Glutamatergic neuron (in vitro differentiated cells): ENCODE measurements around the gene CNBP. TPM values are rescaled to one million over a fixed set of nuclear protein-coding genes. Genes with fewer than 3 reads are reported as not detected.

Experiments used
- DNase-seq: peaks from one replicate; pipeline ENCODE4 v3.0.0; 2022
- H3K27ac Mint-ChIP-seq: one replicate; pipeline ENCODE4 v1.8.0; 2020; ENCODE audit warnings: mild to moderate bottlenecking, mixed read lengths, inconsistent platforms; ENCODE audit not compliant: unreplicated experiment
- H3K27me3 Mint-ChIP-seq: one replicate; pipeline ENCODE4 v1.8.0; 2020; ENCODE audit warnings: mild to moderate bottlenecking, moderate library complexity, mixed read lengths, inconsistent platforms; ENCODE audit not compliant: unreplicated experiment
- H3K36me3 Mint-ChIP-seq: one replicate; pipeline ENCODE4 v1.8.0; 2020; ENCODE audit warnings: mild to moderate bottlenecking, mixed read lengths, inconsistent platforms; ENCODE audit not compliant: unreplicated experiment
- H3K4me1 Mint-ChIP-seq: one replicate; pipeline ENCODE4 v1.8.0; 2020; ENCODE audit warnings: mild to moderate bottlenecking, low read depth, mixed read lengths, inconsistent platforms; ENCODE audit not compliant: unreplicated experiment
- H3K4me3 Mint-ChIP-seq: one replicate; pipeline ENCODE4 v1.8.0; 2020; ENCODE audit warnings: mild to moderate bottlenecking, mixed read lengths, inconsistent platforms; ENCODE audit not compliant: unreplicated experiment
- H3K9me3 Mint-ChIP-seq: one replicate; pipeline ENCODE4 v1.8.0; 2020; ENCODE audit warnings: mild to moderate bottlenecking, moderate library complexity, mixed read lengths, inconsistent platforms; ENCODE audit not compliant: unreplicated experiment
- long read RNA-seq: library from polyadenylated mRNA; unstranded; transcript quantifications from one replicate; pipeline ENCODE4 v2.0.0, GENCODE V29; 2020; ENCODE audit not compliant: unreplicated experiment
- total RNA-seq: library from RNA; stranded (reverse); fragmentation: NEBNext Ultra II Directional; extraction: Animal tissue kit (Norgen Biotek cat#: 25700); gene quantifications from one replicate; pipeline ENCODE4 v1.2.1, GENCODE V29; 2021; ENCODE audit not compliant: unreplicated experiment
- TF ChIP-seq, protein P1 (sequence below): fragments of 200-600 bp; sonication (generic); IDR thresholded peaks from one replicate; pipeline ENCODE4 v1.5.0; 2021; ENCODE audit not compliant: partially characterized antibody, unreplicated experiment

CNBP gene
- 177 TPM for total RNA-seq
- long read RNA-seq, transcript CNBP-204 (5 exons, 1,641 nt) = minor isoform, 52 of 397 reads
- long read RNA-seq, transcript CNBP-208 (5 exons, 1,549 nt) = minor isoform, 5 of 397 reads
- long read RNA-seq, transcript CNBP-207 (5 exons, 1,626 nt) = major isoform, 136 of 397 reads
- long read RNA-seq, transcript CNBP-201 (5 exons, 1,664 nt) = minor isoform, 123 of 397 reads
- long read RNA-seq, partial matches to known transcripts = 1 of 397 reads
- long read RNA-seq, other reads (novel, unspliced or antisense) = 74 of 397 reads

DNA sequence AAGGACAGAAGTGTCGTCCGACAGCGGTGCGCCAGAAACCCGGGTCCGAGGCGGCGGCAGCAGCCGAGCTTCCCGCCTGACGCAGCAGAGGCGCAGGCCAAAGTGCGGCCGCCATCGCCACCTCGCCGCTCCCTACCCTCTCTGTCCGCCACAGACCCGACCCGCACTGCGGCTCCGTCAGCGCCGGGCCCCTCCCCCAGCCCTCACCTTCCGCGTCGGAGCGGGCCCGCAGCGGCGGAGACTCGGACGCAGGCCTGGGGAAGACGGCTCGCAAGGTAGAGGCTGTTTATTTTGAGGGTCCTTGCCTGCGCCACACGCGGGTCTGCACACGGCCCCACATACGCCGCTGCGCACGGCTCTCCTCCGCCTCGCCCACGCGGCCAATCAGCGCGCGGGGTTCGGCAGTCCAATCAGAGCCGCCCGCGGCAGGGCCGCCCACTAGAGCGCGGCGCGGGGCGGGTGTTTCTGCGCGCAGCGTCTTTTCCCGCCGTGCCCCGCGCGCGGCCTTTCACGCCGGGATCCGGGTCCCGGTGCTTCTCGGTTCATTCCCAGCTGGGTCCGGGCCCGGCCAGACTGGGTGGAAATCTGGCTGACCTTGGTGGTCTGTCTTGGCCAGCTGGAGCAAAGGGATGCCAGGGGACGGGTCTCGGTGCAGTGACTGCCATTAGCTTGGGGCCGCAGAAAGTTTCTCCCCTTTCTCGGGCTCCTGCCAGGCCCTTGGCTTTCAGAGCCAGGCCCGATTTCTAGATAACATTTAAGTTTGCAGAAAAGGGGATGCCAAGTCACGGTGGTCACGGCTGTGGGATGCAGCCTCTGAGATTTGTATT lies at the start of gene CNBP:
TSS of gene CNBP (minus strand) at position 328 of the 827 bp plus-strand sequence. CDS start 12,139 bp downstream, outside the sequence.
- no peaks in the 10 kb centered on the region for H3K36me3 Mint-ChIP-seq
- H3K27ac Mint-ChIP-seq = peak within 1 kb of the TSS; percentile 99
- peaks cover 15% of the 10 kb centered on the region for H3K27me3 Mint-ChIP-seq
- H3K9me3 Mint-ChIP-seq = peaks cover 15% of the 10 kb centered on the region
- TF ChIP-seq, protein P1, sequence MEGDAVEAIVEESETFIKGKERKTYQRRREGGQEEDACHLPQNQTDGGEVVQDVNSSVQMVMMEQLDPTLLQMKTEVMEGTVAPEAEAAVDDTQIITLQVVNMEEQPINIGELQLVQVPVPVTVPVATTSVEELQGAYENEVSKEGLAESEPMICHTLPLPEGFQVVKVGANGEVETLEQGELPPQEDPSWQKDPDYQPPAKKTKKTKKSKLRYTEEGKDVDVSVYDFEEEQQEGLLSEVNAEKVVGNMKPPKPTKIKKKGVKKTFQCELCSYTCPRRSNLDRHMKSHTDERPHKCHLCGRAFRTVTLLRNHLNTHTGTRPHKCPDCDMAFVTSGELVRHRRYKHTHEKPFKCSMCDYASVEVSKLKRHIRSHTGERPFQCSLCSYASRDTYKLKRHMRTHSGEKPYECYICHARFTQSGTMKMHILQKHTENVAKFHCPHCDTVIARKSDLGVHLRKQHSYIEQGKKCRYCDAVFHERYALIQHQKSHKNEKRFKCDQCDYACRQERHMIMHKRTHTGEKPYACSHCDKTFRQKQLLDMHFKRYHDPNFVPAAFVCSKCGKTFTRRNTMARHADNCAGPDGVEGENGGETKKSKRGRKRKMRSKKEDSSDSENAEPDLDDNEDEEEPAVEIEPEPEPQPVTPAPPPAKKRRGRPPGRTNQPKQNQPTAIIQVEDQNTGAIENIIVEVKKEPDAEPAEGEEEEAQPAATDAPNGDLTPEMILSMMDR = peak; percentile 11
- DNase-seq = peak; percentile 94
- peak within 1 kb of the TSS; percentile 98 for H3K4me3 Mint-ChIP-seq
- peaks cover 12% of the 10 kb centered on the region for H3K4me1 Mint-ChIP-seq

DNA sequence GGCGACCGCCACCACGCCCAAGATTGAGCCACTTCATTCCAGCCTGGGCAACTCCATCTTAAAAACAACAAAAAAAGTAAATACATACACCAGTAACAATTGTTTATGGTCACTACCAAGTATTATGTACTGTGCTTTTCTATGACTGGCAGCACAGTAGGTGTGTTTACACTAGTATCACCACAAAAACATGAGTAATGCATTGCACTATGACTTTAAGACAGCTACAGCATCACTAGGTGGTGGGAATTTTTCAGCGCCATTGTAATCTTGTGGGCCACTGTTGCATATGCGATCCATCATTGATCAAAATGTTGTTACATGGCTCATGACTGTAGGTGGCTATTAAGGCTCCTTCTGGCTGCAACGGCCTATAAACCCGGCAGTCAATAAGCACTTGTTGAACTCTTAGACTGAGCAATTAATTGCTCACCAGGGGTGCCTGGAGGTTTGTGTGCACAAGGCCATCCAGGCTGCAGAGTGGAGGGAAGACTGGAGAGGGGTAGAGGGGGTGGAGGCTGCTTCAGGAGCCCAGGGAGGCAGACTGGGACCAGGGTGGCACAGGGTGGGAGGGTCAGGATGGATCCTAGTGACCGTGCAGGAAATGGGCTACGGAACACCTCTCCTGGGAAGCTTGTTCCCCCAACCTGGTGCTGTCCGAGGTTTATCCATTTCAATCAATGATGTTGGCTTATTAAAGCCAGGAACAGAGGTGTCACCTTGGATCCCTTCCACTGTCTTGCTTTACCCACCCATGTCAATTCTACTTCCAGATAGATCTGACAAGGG lies 47.8 kb upstream of the CNBP start:
- H3K4me1 Mint-ChIP-seq = peaks cover 5% of the 10 kb centered on the region
- peaks cover 5% of the 10 kb centered on the region for H3K27me3 Mint-ChIP-seq
- peaks cover 4% of the 10 kb centered on the region for H3K9me3 Mint-ChIP-seq
- TF ChIP-seq, protein P1 = no peak
- H3K4me3 Mint-ChIP-seq = no peak overlapping the region
- H3K27ac Mint-ChIP-seq = no peak overlapping the region
- DNase-seq = no peak
- no peaks in the 10 kb centered on the region for H3K36me3 Mint-ChIP-seq

DNA sequence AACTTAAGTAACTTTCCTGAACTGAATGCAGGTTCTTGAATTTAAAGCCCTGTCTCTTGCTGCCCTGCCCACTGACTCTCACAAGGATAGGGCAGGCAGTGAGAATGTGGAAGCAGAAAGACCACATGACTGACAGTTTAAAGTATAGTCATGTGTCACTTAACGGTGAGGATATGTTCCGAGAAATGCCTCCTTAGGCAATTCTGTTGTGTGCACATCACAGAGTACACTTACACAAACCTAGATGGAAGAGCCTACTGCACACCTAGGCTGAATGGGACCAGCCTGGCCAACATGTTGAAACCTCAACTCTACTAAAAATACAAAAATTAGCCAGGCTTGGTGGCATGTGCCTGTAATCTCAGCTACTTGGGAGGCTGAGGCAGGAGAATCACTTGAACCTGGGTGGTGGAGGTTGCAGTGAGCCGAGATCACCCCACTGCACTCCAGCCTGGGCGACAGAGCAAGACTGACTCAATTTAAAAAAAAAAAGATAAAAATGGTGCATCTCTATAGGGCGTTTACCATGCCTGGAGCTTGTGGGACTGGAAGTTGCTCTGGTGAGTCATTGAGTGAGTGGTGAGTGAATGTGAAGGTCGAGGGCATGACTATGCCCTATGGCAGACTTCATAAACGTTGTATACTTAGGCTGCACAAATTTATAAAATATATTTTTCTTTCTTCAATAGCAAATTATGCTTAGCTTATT lies 46.8 kb upstream of the CNBP start:
- Mint-ChIP-seq H3K36me3 (no peaks in the 10 kb centered on the region), H3K27me3 (peaks cover 5% of the 10 kb centered on the region), H3K27ac (no peak overlapping the region), H3K9me3 (peaks cover 4% of the 10 kb centered on the region), H3K4me1 (peaks cover 5% of the 10 kb centered on the region), H3K4me3 (no peak overlapping the region)
- no peak for DNase-seq
- TF ChIP-seq, protein P1 = no peak

- TF ChIP-seq, protein P1 = no peak
- no peaks in the 10 kb centered on the region for H3K36me3 Mint-ChIP-seq
- H3K27ac Mint-ChIP-seq = no peak overlapping the region
- peaks cover 5% of the 10 kb centered on the region for H3K27me3 Mint-ChIP-seq
- peaks cover 5% of the 10 kb centered on the region for H3K4me1 Mint-ChIP-seq
- DNase-seq = no peak
- peaks cover 4% of the 10 kb centered on the region for H3K9me3 Mint-ChIP-seq
- no peak overlapping the region for H3K4me3 Mint-ChIP-seq
Observed at GRCh38 chr3:129228891-129229585, 45.3 kb upstream of the CNBP start.
